Stimulated activated CD4-positive, alpha-beta T cell treated with anti-CD3 and anti-CD28 coated beads, Interleukin-12 subunit alpha, Interleukin-12 subunit beta, amount 100 ng/mL, for 24 hours (primary cell): Measurements from ENCODE around the gene ZNF474.

ENCODE experiments used
- DNase-seq, 2 experiments: peaks; one replicate each; pipeline ENCODE4 v3.0.0-alpha.2; 2020; ENCODE audit warnings: low read depth in 2 of 2

Gene ZNF474

GRCh38 chr5:122153774-122154173 lies 24.4 kb downstream of the ZNF474 start:
- no peak for DNase-seq

DNA sequence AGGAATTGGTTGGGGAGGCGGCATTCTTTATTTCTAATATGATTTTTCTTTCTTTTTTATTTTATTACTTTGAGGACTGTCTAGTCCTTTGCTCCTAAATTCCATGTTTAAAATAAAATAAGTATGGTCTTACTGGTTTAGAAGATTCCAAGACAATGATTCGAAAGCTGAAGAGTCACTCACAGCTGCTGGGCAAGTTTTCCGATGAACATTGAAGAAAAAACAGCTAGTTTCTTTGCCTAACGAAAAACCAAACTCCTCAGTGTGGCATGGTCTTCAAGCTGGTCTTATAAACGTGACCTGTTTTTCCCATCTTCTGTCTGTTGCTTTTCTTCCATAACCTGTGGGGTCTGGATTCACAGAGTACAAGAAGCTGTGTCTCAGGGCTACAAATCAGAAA lies 25.1 kb downstream of the ZNF474 start:
- DNase-seq = no peak

DNA sequence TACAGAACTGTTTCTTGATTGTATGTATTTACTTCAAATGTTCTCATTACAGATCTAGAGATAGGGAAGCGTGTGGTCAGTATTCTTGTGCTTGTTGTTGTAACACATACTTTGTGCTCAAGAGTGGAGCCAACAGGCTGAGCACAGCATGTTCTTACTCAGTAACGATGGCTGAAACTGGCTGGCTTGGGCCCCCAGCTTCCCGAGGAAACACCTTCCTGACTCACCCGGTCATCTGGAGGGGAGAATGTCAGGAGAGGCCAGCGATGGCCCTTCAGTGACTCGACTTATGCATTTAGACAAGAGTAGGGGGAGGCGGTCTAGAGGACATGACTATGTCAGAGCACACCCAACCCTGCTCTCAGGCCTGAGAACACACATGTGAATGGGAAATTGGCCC lies 25.6 kb downstream of the ZNF474 start:
- DNase-seq = no peak

GRCh38 chr5:122155546-122155945 lies 26.2 kb downstream of the ZNF474 start:
- DNase-seq = no peak

GRCh38 chr5:122156724-122157325 lies 27.5 kb downstream of the ZNF474 start:
- DNase-seq = no peak

- no peak for DNase-seq
Observed at GRCh38 chr5:122162100-122162638, 32.8 kb downstream of the ZNF474 start.

- DNase-seq = no peak
Observed at GRCh38 chr5:122163121-122164069, 34.0 kb downstream of the ZNF474 start.

DNA sequence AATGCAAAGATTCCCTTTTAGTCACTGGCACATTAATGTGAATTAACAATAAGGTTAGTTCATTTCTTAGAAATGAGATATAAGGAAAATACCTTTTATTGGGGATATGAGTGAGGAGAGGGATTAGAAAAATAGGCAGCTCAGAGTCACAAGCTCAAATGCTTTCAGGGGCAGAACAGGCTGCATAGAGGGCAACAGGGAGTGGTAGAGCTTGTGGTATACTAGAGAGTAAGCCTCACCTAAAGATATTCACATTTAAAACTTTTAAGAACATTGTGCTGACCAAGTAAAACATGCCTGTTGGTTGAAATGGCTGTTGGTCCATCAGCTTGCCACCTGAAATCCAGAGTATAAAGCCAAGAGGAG lies 34.7 kb downstream of the ZNF474 start:
- no peak for DNase-seq

DNA sequence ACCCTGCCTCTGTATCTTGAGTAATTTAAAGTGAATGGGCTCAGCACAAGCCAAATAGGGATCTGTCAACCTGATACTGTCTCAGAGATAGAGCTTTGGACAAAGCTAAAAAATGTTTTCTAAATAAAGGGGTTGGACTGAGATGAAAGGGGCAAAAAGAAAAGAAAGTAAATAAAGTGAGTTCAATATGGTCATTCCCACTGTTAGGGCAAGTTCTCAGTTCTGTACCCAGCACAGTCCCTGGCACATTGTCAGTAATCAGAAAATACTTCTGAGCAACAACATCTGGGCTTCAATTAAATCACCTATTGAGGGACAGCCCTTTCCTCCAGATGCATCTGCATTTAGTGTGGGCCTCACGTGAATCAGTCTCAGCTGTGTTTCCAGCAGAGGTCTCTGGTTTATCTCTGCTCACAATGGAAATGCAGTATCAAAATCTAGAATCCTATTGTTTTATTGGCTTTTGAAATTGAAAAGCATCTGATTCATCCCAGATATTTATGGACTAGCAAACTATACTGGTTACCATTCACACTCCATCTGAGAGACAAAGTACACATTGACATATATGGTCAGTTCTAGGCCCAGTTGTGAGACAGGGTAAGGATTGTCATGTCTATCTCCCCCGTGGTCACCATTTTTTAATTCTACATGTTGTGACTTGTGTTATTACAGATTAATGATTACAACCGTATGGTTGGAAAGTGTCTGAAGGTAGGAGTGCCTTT lies 35.6 kb downstream of the ZNF474 start:
- no peak for DNase-seq

DNA sequence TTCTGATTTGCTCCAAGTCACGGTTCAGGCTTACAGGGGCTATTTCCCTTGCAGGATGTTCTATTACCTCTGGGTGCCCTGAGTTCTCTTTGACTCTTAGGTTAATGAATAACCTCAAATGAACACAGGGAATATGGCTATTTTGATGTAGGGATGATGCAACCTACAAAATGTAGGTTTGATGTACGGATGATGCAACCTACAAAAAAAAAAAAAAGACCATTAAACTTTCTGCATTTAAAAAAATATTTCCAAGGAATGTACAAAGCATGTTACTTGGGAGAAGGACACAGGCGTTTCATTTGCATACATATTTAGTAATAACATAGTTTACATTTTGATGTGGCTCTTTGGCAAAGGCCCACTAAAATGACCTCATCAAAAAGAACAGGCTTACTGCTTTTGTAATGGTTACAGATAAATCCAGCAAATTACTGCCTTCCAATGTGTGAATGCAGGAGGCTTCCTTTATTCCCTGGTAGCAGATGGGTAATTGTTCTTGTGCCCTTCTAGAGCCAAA lies 36.3 kb downstream of the ZNF474 start:
- no peak for DNase-seq

- DNase-seq = no peak
Observed at GRCh38 chr5:122169350-122170103, 40.2 kb downstream of the ZNF474 start.

- no peak for DNase-seq
Observed at GRCh38 chr5:122170620-122171019, 41.3 kb downstream of the ZNF474 start.

DNA sequence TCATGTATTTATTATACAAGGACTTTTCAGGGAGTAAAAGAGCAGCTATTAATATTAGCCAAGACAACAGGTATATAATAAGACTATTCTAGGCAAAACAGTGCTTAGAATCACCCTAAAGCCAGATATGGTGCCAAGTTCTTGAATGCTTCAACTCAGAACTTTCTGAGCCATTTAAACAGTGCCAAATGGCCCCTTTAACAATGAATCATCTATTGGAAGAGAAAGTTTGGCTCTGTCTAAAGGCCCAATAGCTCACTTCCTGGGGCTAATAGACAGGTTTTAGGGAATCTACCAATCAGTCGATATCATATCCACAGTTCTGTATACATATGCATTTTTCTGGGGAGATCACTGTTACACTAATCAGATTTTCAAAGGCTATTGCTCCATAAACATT lies 42.9 kb downstream of the ZNF474 start:
- no peak for DNase-seq

- no peak for DNase-seq
Observed at GRCh38 chr5:122173474-122174415, 44.4 kb downstream of the ZNF474 start.

DNA sequence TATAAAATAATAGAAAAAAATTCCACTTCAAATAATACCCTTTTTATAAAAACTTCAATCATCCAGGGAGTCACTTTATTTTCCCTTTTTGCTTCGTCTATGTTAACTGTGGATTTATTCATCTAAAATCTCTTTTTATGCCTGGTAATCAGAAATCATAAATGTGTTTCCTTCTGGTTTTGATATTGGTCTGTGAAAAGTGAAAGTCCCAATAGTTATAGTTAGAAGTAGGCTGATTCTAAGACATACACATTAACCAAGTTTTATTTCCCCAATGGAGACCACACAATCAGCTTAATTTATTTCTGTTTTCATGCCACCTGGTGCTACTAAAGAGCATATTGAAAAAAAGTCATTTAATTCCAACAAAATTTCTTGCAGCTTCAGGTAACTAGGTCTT lies 45.7 kb downstream of the ZNF474 start:
- DNase-seq = no peak

DNA sequence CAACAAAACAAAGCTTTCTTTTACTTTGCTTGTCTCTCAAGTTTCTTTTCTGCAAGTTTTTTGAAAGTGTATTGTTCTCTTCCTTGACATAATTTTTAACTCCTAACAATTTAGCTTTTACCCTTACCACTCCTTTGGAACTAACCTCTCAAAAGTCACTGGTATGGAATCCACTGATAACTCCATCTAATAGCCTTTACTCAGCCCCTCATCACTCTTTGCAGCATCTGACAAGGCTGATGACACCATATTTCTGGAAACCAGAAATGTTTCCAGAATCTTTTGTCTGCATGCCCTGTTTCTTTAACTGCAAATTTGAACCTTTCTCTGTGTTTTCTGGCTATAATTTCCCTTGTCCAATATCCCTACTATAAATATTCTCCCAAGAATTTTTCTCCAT lies 46.5 kb downstream of the ZNF474 start:
- no peak for DNase-seq

GRCh38 chr5:122177161-122177560 lies 47.8 kb downstream of the ZNF474 start:
- no peak for DNase-seq

DNA sequence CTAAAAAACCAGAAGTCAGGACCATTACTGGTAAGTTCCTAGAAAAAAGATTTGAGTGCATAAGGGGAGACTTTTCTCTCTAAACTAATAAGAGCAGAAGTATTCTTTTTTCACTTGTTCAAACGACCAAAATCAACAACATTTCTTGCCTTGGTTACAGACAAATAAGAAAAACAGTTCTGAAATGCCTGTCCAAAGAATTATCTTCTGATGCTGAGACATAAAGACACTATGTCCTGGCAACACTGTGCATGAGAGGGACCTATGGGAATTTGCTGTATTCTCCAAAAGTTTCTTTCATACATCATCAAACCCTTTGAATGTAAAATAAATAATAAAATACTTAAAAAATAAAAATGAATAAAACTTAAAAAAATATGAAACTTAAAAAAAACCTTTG lies 50.4 kb downstream of the ZNF474 start:
- DNase-seq = no peak

DNA sequence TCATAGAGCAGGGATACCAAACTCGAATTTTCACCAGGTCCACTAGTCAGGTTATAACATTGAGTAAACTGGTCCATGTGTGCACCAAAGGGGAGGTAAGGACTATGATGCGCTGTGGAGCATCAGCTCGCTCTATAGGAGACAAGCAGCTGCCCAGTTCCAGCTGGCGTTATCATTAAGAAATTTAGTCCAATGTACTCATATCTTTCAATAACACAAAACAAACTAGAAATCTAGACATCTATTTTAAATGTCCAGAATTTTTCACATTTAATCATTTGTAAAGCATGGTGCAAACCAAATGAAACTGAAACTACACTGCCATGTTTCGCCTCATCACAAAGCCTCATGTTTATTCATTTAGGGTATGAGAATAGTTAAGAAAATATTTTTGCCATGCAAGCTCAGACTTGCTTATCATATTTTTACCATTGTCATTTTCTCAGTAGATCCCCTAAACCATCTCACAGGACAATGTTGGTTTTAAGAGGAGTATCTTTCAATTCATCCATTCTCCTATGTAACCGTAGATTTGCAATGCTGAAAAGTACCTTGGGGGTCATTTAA lies 50.9 kb downstream of the ZNF474 start:
- no peak for DNase-seq
